GM19468 (cell line): ENCODE measurements around the gene IFNA16.
"Not testable (repeated sequence)": the region's sequence is repeated elsewhere in the genome, so short reads cannot be mapped to it uniquely, and the experiment has no call there.

ENCODE experiments used
- ATAC-seq: cut with Tn5 transposase; IDR thresholded peaks from one replicate; pipeline ENCODE4 v1.9.1; 2021; ENCODE audit warnings: mild to moderate bottlenecking, moderate library complexity, moderate number of reproducible peaks; ENCODE audit not compliant: unreplicated experiment; ENCODE audit errors: extremely low read depth

The IFNA16 gene

GRCh38 chr9:21205204-21205603 is 11.9 kb downstream of the IFNA16 start:
- no peak for ATAC-seq

GRCh38 chr9:21202105-21202504 is 15.0 kb downstream of the IFNA16 start, which contains the start of gene IFNA7:
Gene IFNA7, minus strand, starts transcription at chr9:21202205. Its CDS starts 40 bp downstream, at chr9:21202165.
- ATAC-seq, result not testable (repeated sequence)

- peak; percentile 62 for ATAC-seq
Observed at GRCh38 chr9:21194867-21195776, 22.0 kb downstream of the IFNA16 start.

GRCh38 chr9:21187487-21187886 is 29.6 kb downstream of the IFNA16 start, which contains the start of gene IFNA4:
Gene IFNA4, minus strand, starts transcription at chr9:21187587. Its CDS starts 56 bp downstream, at chr9:21187531.
- not testable (repeated sequence) for ATAC-seq

- peak; percentile 53 for ATAC-seq
Observed at GRCh38 chr9:21182810-21183736, 34.0 kb downstream of the IFNA16 start.

GRCh38 chr9:21174671-21175070 is 42.4 kb downstream of the IFNA16 start:
- ATAC-seq, result no peak

DNA sequence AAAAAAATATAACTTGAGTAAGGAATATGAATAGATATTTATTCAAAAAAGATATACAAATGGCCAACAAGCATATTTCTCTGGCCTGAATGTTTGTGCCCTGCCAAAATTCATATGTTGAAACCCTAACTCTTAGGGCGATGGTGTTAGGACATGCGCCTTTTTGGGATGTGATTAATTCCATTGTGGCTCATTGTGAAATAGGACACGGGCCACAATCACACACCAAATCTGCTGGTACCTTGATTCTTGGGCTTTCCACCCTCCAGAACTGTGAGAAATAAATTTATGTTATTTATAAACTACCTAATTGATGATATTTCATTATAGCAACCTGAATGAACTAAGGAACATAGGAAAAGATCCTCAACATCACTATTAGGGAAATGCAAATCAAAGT is 45.0 kb downstream of the IFNA16 start:
- ATAC-seq, result no peak

GRCh38 chr9:21171351-21171750 is 45.8 kb downstream of the IFNA16 start:
- no peak for ATAC-seq

GRCh38 chr9:21166560-21166959 is 50.6 kb downstream of the IFNA16 start, which contains the start of gene IFNA21:
Gene IFNA21, minus strand, starts transcription at chr9:21166660. Its CDS starts 48 bp downstream, at chr9:21166612.
- ATAC-seq, result not testable (repeated sequence)
